Measurements from ENCODE around the gene SCRN2.

Gene SCRN2

DNA sequence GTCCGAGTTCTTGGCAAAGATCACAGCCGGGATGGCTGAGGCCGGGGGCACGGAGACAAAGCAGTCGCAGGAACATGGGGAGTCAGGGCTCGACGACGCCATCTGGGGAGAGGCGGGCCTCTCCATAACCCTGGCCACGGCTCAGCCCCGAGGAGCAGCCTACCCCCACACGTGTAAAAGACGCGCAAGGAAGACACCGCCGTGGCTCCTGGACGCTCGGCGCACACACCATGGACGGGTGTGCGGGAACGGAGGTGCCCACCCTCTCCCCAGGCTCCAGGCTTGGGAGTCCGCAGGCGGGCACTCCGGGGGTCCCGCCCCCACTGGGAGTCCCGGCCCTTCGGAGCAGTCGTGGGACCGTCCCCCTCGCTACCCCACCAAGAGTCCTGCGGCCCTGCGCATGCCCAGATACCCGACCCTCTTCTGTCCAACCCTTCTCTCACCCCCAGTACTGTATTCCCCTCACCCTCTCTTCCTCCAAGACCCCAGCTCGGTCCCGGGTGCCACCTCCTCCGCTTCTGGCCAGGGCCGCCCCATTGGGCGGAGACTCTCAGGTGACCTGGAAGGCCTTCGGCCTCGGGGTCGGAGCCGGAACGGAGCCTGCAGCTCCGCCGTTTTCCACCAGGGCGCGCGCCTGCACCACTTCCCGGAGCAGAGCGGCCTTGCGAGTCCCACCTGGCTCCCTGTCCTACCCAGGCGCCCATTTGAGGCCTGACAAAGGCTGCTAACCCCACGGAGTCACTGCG, at the start of gene SCRN2:
Gene SCRN2 (minus strand): TSS at position 532 of the 746 bp plus-strand sequence. CDS start 430 bp downstream, at position 102.
- peak; percentile 94 for DNase-seq

DNA sequence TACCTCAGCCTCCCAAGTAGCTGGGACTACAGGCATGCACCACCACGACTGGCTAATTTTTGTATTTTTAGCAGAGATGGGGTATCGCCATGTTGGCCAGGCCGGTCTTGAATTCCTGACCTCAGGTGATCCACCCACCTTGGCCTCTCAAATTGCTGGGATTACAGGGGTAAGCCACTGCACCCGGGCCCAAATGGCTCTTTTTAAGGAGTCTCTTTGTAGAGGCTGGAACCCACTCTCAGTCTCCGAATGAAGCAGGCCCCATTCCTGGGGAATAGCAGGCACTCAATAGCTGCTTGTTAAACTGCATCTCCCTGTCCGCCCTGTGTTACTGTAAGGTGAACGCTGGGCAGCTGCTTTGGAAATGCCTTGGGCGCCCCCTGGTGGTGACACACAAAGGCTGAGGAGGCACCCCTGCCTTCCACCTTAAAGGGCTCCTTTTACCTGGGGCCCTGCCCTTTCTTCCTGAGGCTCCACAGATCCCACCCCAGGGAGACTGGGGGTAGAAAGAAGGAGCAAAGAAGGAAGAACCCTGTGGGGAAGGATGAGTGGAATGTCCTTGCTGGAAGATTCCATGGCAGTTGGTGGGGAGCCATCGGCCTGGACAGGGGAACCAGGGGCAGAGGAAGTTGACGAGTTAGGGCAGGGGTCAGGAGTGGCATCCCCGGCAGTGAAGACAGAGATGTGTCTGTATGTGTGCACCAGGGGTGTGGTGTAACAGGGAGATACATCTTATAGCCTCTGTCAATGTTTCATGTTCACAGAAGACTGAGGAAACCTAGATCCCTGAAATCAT, 48.9 kb upstream of the SCRN2 start:
- DNase-seq, result peak; percentile 92

DNA sequence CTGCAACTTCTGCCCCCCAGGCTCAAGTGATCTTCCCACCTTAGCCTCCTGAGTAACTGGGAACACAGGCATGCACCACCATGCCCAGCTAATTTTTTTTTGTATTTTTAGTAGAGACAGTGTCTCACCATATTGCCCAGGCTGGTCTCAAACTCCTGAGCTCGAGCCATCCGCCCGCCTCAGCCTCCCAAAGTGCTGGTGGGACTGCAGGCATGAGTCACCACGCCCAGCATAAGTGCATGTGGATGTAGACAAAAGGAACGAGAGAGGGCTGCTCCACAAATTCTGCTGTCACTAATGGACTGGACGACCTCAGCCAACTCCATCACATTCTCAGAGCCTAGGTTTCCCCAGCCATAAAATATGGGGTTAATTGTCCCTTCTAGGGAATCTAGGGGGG, 47.2 kb upstream of the SCRN2 start:
- no peak for DNase-seq

DNA sequence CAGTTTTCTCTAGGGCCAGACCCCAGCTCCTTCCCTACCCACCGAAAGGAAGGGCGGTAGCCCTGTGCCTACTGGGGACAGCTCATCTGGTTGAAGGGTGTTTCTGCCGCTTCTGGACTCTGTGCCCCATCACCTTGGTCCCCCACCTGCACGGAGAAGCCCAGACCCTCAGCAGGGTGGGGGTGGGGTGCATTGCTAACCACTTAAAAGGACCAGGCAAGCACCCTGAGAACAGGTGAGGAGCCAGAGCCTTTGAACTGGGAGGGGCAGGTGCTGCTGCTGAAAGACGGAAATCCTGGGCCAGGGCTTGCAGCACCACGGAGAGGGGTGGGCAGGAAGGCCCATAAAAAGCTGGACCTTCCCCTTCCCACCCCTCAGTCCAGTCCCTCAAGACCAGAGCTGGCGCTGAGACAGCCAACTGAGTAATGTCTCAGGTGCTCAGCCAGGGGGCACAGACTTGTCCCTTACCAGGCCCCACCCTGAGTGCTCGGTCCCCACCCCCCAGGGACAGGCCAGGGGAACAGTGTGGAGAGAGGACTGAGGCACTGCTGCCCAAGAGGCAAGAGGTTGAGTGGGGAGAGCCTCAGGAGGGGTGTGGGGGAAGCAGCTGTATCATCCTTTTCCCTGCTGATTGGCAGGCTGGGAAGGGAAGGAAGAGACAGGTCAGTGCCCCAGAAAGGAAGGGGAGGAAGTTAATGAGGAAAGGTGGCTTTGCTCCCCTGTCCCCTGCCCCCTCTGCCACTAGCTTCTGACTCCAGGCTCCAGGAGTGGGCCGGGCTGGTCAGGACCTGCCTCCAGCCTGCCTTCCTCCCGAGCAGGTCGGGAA, 44.0 kb upstream of the SCRN2 start:
- DNase-seq, result no peak

DNA sequence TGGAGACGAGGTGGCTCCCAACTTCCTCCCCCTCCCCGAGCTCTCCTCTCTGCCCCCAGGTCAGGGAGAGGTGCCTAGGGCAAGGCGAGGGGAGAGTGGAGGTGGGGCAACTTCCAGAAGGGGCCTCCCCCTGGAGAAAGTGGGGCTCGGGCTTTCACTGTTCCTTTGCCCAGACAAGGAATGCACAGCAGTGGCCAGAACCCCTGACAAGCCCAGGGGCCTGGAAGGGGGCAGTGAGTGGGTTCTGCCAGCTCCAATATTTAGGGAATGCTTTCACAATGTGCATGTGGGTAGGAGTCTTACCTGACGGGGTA, 43.3 kb upstream of the SCRN2 start:
- DNase-seq, result no peak

DNA sequence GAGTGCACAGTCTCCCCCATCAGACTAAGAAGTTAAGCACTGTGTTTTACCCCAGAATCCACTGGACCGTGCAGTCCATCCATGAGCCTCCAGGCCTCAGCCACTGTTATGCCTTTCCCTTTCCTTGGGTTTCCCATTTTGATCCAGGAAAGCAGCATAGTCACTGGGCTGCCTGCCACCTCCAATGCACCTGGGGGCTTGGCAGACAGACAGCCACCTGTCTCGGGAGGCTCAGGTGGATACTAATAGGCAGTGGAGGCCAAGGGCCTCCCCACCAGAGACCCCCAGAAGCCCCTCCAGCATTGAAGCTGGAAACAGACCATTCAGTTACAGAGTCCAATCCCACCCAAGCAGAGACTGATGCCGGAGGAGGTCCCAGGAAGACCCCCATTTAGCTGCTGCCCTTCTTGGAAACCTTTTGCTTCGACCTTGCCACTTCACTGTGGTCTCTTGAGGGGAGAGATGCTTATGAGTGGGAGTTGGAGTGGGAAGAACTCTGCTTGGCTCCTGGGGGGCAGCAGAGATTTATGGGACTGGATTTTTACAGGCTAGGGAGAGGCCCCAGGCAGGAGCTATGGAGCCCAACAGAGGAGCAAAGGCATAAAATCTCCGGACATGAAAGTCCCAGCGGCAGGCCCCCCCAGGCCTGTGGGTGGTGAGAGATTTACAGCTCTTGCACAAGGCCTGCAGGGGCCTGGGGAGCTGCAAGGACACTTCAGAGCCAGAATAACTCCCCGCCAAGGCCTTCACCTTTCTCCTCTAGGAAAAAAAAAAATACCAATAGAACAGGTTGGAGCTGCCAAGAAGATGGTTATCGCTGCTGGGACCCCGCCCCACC, 42.7 kb upstream of the SCRN2 start:
- DNase-seq, result no peak

DNA sequence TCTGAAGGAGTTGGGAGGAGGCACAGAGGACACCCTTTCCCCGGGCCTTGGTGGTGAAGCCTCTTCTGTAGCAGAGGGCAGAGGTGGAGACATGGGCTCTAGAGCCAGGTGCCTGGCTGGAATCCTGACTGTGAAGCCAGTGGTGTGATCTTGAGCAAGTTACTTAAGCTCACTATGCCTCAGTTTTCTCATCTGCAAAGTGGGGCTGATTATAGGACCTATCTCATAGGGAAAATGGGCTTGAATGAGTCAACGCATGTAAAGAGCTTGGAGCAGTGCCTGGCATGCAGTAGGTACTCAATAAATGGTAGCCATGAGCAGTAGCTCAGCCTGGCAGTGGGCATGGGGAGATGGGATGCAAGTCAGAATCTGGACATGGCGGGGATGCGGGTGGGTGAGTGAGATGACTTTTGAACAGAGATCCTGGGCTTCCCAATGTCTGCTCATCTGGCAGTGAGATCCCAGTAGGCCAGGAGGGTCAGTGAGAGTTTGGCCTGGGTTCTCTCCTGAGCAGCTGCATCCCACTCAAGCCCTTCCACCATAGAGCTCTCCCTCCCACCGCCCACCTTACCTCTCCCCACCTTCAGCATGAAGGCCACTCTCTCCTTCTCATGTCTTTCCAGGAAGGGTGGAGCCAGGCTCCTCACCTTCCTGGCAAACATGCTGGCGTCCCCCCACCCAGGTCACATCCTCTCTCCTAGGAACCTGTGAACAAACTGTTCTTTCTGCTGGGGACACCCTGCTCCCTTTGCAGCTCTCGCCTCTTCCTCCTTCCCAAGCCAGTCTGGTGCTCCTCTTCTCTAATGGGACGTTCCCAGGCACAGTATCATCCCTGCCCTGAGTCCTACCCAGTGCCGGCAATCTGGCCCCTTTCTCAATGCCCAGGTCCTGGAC, 41.9 kb upstream of the SCRN2 start:
- no peak for DNase-seq

DNA sequence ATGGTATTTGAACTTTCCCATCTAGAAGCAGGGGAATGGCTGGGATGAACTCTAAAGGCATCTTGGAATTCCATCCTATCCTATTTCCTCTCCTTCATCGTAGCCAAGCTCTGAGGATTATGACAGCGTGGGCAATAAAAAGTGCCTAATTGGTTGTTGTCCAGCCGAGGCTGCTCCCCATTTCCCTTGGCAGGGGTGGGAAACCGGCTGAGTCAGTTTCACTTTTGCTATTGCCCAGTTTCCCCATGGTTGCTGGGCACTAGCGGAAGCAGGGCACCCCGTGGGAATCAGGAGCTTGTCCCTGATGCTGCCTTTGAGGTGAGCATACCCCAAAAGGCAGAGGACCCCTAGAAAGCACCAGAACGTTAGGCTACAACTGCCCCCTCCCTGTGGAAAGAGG, 41.2 kb upstream of the SCRN2 start:
- no peak for DNase-seq

DNA sequence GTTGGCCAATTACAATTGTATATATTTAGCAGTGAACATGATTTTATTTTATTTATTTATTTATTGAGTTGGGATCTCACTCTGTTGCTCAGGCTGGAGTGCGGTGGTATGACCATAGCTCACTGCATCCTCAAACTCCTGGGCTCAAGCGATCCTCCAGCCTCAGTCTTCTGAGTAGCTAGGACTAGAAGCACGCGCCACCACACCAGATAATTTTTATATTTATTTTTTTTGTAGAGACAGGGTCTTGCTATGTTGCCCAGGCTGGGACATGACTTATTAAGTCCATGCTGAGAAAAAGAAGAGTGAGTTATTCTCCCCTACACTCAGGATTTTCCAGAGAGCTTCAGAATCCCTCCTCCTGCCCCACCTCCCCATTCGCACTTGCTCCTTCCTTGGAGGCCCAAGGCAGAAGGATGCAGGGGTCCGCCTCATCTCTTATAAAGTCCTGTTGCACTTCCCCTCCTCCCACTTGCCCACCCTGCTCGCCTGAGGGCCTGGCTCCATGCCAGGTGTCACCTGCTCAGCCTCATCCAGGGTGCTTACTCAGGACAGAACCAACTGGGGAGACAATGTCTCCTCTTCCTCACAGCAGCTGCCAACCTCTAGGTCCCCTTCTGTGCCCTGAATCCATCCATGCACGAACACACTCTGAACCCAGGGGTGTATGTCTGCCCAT, 38.8 kb upstream of the SCRN2 start:
- DNase-seq, result no peak

DNA sequence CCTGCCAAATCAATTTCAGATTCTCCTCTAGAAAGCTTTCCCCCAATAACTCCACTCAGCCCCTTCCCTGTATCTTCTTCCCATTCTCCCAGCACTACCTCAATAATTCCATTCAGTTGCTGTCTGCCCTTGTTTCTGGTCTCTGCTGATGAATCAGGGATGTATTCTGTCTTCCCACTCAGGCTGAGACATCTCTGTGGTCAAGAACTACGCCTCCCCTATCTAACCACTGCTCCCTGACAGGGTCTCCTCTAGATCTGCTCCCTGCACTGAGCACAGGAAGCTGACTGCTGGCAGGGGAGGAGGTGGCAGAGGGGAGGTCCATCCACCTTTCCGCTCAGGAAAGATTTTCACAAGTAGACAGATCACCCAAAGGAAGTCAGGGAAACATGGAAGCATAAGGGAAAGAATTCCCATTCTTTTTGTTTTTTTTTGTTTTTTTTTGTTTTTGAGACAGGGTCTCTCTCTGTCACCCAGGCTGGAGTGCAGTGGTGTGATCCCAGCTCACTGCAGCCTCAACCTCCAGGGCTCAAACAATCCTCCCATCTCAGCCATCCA, 38.0 kb upstream of the SCRN2 start:
- DNase-seq, result peak; percentile 33

DNA sequence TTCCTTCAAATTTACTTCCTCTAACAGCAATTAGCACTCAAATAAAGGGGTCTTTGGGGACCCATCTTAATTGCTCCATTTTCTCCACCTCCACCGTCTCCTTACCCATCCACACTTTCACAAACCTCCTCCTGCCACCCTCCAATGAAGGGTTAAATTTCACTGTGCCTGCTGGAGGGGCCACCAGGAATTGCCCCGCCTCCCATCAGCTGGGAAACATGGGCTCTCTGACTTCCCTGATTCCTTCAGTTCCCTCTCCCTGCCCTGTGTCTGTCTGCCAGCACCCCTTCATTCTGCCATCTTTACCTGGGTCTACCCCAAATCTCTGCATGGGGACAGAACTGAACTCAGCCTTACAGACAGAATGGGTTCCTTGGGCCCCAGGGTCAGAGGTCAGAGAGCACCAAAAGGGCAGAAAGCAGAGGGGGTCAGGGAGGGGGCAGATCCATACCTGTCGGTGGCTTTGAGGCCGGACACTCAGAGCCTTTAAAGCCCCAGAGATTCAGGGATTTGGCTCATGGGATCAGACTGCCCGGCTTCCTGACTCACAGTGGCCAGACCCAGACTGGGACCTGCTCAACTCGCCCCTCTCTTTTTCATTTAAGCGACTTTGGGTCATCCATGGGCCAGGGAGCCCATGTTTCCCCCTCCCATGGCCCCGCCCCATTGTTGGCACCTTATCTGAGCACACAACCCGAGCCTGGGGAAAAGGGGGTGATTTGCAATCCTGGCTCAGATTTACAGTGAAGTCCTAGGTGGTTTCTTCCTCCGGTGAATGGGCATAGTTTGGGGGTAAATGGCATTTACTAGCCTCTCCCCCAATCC, 37.3 kb upstream of the SCRN2 start:
- DNase-seq, result no peak

DNA sequence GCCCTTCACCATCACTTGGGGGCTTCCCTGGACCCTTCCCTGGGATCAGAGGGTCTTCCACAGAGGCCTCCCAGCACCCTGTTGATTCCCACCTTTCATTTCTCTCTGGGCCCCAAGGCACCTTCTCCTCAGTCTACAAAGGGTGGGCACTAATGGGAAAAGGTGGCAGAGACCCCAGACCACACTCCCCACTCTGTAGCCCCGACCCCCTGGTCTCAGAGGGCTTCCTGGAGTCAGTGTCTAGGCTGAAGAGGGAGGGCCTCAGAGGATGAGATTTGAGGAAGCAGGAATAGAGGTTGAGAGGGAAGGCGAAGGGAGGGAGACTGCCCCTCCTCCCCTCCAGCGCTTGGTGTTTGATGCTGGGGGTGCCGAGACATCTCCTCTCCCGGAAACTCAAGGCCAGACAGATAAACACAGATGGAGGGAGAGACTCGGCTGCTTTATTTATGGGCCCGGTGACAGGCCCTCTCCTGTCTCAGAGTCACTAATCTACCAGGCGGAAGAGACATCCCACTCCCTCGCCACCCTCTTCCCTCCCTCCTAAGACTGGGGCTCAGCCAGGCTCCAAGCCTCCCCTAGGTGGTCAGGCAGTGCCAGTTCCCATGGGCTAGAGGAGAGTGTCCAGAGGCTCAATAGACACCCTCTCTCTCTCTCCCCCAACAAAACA, 36.4 kb upstream of the SCRN2 start:
- peak; percentile 52 for DNase-seq

DNA sequence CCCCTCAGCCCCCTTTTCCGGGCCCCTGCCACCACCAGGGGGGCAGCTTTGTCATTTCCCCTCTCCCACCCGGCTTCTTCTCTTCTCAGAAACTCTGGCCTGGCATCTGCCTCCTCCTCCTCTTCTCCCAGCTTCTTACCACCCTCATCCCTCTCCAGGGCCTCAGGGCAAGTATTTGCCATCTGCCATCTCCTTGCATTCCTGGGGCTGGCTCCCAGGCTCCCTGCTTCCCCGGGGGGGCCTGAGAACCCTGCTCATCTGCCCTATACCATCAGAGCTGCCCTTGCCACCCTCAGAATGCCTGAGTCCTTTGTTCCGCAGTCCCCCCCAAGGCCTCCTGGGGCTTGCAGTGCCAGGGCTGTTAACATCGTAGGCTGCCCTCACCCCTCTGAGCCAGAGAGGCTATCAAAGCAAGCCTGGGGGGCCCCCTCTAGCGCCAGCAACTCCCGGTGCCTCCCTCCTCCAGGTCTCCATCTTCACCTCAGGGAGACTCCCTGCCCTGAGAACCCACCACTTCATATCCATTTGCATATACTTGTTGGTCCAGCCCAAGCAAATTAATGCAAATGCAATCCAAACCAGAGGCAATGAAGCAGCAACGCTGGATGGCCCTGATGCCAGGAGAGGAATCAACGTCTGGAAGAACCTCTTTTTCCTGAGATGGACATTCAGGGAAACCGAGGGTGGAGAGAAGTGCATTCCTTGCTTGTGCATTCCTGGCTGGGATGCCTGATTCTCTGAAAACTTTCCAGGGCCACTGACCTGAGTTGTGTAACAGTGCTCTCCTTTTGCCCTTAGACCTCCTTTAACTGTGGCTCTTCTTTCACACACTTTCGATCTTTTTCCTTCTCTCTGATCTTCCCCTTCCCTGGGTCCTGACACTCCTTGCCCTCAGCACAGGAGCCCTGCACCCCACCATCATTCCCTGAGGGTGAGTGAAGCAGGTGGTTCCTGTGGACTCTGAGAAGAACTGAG, 34.2 kb upstream of the SCRN2 start:
- DNase-seq, result no peak

DNA sequence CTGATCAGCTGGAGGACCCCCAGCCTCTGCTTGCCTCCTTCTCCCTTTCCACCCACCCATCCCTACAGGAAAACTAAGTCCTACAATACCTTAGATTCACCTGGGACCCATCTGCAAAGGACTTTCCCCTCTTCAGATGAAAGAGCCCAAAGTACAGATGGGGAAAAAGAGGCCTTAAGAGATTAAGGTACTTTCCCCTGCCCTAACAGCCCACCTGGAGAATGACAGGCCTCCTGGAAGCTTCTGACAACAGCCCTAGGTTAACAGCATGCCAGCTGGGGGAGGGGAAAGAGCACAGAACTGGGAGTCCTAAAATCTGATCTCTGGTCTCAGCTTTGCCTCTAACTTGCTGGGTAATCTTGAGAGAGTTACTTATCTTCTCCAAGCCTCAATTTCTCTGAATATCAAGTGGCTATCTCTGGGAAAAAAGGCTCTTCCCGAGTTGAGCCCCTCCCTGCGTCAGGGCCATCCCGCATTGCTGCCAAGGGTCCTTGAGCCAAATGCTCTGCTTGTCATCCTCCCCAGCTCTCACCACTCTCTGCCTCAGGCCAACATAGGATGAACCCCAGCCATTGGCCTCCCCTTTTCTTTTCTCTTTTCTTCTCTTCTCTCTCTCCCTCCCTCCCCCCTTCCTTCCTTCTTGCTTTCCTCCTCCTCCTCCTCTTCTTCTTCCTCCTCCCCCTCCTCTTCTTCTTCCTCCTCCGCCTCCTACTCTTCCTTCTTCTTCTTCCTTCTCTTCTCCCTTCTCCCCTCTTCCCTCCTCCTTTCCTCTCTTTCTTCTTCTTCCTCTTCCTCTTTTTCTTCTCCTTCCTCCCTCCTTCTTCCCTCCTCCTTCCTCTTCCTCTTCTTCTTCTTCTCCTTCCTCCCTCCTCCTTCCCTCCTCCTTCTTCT, 32.4 kb upstream of the SCRN2 start:
- DNase-seq, result no peak

DNA sequence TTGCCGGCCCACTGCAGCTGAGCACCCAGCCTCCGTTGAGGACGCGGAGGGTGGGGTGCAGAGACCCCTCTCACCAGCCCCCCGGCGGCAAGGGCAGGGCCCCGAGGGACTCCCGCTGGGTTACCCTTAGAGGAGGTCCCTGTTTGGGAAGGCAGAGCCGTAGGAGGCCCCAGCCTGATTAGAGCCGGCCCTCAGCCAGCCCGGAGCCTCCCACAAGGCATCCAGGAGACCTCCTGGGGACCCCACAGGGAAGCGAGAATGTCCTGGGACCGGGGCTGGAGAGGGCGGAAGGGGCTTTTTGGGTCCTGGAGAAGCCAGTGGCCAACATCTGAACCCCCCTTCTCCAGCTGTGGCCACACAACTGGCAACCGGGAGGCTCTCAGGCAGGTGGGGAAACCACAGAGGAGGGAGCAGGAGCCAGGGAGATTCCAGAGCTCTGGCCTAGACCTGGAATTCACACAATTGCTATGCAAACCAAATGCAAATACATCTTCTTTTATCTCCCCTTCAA, 31.6 kb upstream of the SCRN2 start:
- no peak for DNase-seq

DNA sequence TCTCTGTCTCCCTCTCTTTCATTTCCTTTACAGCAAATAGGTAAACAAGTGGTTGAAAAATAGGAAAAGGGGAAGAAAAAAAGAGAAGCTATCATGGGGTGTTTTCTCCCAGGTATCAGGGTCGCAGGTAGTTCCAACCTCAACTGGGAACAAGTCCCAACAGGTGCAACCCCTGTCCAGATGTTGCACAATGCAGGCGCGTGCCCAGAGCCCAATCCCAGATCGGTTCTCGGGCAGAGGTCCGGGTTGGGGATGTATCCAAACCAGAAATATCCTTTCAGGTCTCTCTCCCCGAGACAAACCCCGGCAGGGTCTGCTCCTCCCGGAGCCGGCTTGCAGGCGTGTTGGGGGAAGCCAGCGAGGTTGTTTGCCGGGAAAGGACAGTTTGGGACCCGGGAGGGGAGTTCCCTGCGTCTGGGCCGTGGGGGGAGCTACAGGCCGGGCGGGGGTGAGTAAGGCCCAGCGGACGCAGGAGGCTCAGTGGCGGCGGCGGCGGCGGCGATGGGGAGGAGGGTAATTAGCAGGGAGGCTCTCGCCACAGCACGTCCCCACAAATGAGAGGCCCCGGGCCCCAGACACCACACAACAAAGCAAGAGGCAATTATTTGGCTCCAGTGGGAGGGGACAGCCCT, 31.1 kb upstream of the SCRN2 start:
- no peak for DNase-seq
